SK-N-SH (cell line): ENCODE data around the gene MMD. TPM values are rescaled to one million over a fixed set of nuclear protein-coding genes. Genes with fewer than 3 reads are reported as not detected.
A peak's percentile ranks its signal among the peaks of the same experiment; 100 is the strongest.

ENCODE experiments used
- CTCF ChIA-PET: fragments of 300-600, 350-600 bp; formaldehyde crosslinking; extraction: SDS; loops from one replicate; lab custom pipeline; 2021; lab: Yijun Ruan, JAX
- POLR2A ChIA-PET: fragments of 350-600 bp; sonication (Branson Sonifier 250); formaldehyde crosslinking; extraction: SDS; loops from one replicate; lab custom pipeline; 2020; ENCODE audit warnings: antibody characterized with exemption, inconsistent platforms; lab: Yijun Ruan, JAX
- DNase-seq: peaks from one replicate; pipeline ENCODE4 v3.0.0; 2012
- H2AFZ ChIP-seq: fragments of 200-600 bp; sonication (generic); 2 replicates; pipeline ENCODE4 v1.8.1; 2016; ENCODE audit warnings: antibody characterized with exemption, mild to moderate bottlenecking, low read depth
- H3F3A ChIP-seq: fragments of 200-600 bp; sonication (generic); replicated peaks from 2 replicates; pipeline ENCODE3; 2016; ENCODE audit warnings: antibody characterized with exemption, mild to moderate bottlenecking; ENCODE audit not compliant: insufficient read depth
- H3K27ac ChIP-seq, 2 experiments: fragments of 200-500 bp in 1 of 2; fragments of 200-600 bp in 1 of 2; sonication (Bioruptor generic) in 1 of 2; sonication (generic), shearing (Covaris generic) in 1 of 2; 2 replicates each; pipeline versions ENCODE4 v1.5.1 to v1.6.1; 2014 to 2016; ENCODE audit warnings: low read depth in 2 of 2, inconsistent platforms in 1 of 2, low read length in 1 of 2, mild to moderate bottlenecking in 1 of 2, mixed read lengths in 1 of 2
- H3K27me3 ChIP-seq: fragments of 200-600 bp; sonication (generic), shearing (Covaris generic); 2 replicates; pipeline ENCODE4 v1.6.1; 2016; ENCODE audit warnings: mixed run types; ENCODE audit not compliant: insufficient read depth
- H3K36me3 ChIP-seq, 2 experiments: fragments of 200-500 bp in 1 of 2; fragments of 200-600 bp in 1 of 2; sonication (Bioruptor generic) in 1 of 2; sonication (generic) in 1 of 2; replicated peaks in 1 of 2; 2 replicates each; pipeline versions ENCODE3 to v1.5.1; 2014 to 2016; ENCODE audit warnings: low read length in 1 of 2, mild to moderate bottlenecking in 1 of 2; ENCODE audit not compliant: insufficient read depth in 2 of 2, control insufficient read depth in 1 of 2
- H3K4me1 ChIP-seq, 2 experiments: fragments of 200-500 bp in 1 of 2; fragments of 200-600 bp in 1 of 2; sonication (Bioruptor generic) in 1 of 2; sonication (generic), shearing (Covaris generic) in 1 of 2; 2 replicates each; pipeline versions ENCODE4 v1.5.1 to v1.6.1; 2014 to 2016; ENCODE audit warnings: low read depth in 1 of 2, low read length in 1 of 2, mixed run types in 1 of 2; ENCODE audit not compliant: insufficient read depth in 2 of 2, control insufficient read depth in 1 of 2
- H3K4me2 ChIP-seq: fragments of 200-600 bp; sonication (generic), shearing (Covaris generic); 2 replicates; pipeline ENCODE4 v1.6.1; 2017; ENCODE audit warnings: mixed run types
- H3K4me3 ChIP-seq, 2 experiments: fragments of 200-500 bp in 1 of 2; fragments of 200-600 bp in 1 of 2; sonication (Bioruptor generic) in 1 of 2; sonication (generic), shearing (Covaris generic) in 1 of 2; 2 replicates each; pipeline versions ENCODE4 v1.5.1 to v1.8.1; 2014 to 2016; ENCODE audit warnings: low read depth in 2 of 2, inconsistent platforms in 1 of 2, low read length in 1 of 2, mild to moderate bottlenecking in 1 of 2, mixed read lengths in 1 of 2, moderate library complexity in 1 of 2
- H3K79me2 ChIP-seq: fragments of 200-600 bp; sonication (generic); 2 replicates; pipeline ENCODE4 v1.8.1; 2017; ENCODE audit warnings: mild to moderate bottlenecking; ENCODE audit not compliant: insufficient read depth
- H3K9ac ChIP-seq: fragments of 200-600 bp; sonication (generic); 2 replicates; pipeline ENCODE4 v1.6.1; 2017; ENCODE audit warnings: mixed run types
- H3K9me2 ChIP-seq: fragments of 200-600 bp; sonication (generic); 2 replicates; pipeline ENCODE4 v1.6.1; 2017; ENCODE audit warnings: mixed run types
- H3K9me3 ChIP-seq: fragments of 200-600 bp; sonication (generic); 2 replicates; pipeline ENCODE4 v1.6.1; 2017; ENCODE audit warnings: mixed run types, mild to moderate bottlenecking, moderate library complexity
- H4K20me1 ChIP-seq: fragments of 200-600 bp; sonication (generic); 2 replicates; pipeline ENCODE4 v1.6.1; 2017; ENCODE audit warnings: mild to moderate bottlenecking, mixed run types; ENCODE audit not compliant: insufficient read depth
- CHD2 ChIP-seq: fragments of 150-350 bp; IDR thresholded peaks from 2 replicates; pipeline ENCODE4 v1.6.1; 2018; ENCODE audit warnings: low read length; ENCODE audit not compliant: partially characterized antibody
- EZH2phosphoT487 ChIP-seq: fragments of 200-600 bp; sonication (generic); IDR thresholded peaks from 2 replicates; pipeline ENCODE4 v1.6.1; 2017; ENCODE audit warnings: low read depth, mixed run types, mild to moderate bottlenecking, antibody characterized with exemption, moderate library complexity, borderline replicate concordance
- FOXJ3 ChIP-seq: sonication (generic); formaldehyde crosslinking; IDR thresholded peaks from 2 replicates; pipeline ENCODE4 v1.5.1; 2020; ENCODE audit warnings: mild to moderate bottlenecking, missing genetic modification reagents
- FOXM1 ChIP-seq: IDR thresholded peaks from 2 replicates; pipeline ENCODE4 v1.4.0; 2012; ENCODE audit warnings: low read depth, mild to moderate bottlenecking
- GATA2 ChIP-seq: sonication (generic); formaldehyde crosslinking; IDR thresholded peaks from 2 replicates; pipeline ENCODE4 v1.5.0; 2020; ENCODE audit warnings: mild to moderate bottlenecking, missing genetic modification reagents
- MEF2A ChIP-seq: IDR thresholded peaks from 2 replicates; pipeline ENCODE4 v1.4.0; 2012; ENCODE audit warnings: low read depth, borderline replicate concordance
- MXI1 ChIP-seq: IDR thresholded peaks from 2 replicates; pipeline ENCODE4 v1.6.1; 2012; ENCODE audit warnings: mild to moderate bottlenecking, low read depth, low read length, improper control_type of control experiment
- NFIC ChIP-seq: IDR thresholded peaks from 2 replicates; pipeline ENCODE4 v1.4.0; 2012; ENCODE audit warnings: borderline replicate concordance
- NRF1 ChIP-seq: IDR thresholded peaks from 2 replicates; pipeline ENCODE4 v1.6.1; 2012; ENCODE audit warnings: low read depth, mild to moderate bottlenecking, low read length
- PBX3 ChIP-seq: IDR thresholded peaks from 2 replicates; pipeline ENCODE4; 2012
- SIN3A ChIP-seq: IDR thresholded peaks from 2 replicates; pipeline ENCODE4 v1.6.1; 2012; ENCODE audit warnings: low read depth, mild to moderate bottlenecking, low read length, moderate library complexity, borderline replicate concordance
- TCF12 ChIP-seq: IDR thresholded peaks from 2 replicates; pipeline ENCODE4 v1.4.0; 2012
- USF1 ChIP-seq: IDR thresholded peaks from 2 replicates; pipeline ENCODE4 v1.4.0; 2012; ENCODE audit warnings: low read depth, borderline replicate concordance
- YY1 ChIP-seq: IDR thresholded peaks from 2 replicates; pipeline ENCODE4 v1.4.0; 2012; ENCODE audit warnings: low read depth, mild to moderate bottlenecking
- WGBS: methylation state at CpG from one replicate; pipeline ENCODE4 v1.1.6; 2017; ENCODE audit warnings: low lambda C conversion rate; 5-methylcytosine and 5-hydroxymethylcytosine counted together
- polyA plus RNA-seq, 3 experiments: library from polyadenylated mRNA; depleted of rRNA; stranded (reverse); fragments of >200 nt; gene quantifications; 2 replicates each; pipeline ENCODE4 v1.2.3, GENCODE V29; 2012
- TF ChIP-seq, protein P1 (sequence below): fragments of 200-600 bp; sonication (generic); IDR thresholded peaks from 2 replicates; pipeline ENCODE4 v1.6.1; 2017; ENCODE audit warnings: antibody characterized with exemption, mild to moderate bottlenecking, moderate library complexity
- TF ChIP-seq, protein P2 (sequence below): IDR thresholded peaks from 2 replicates; pipeline ENCODE4 v1.4.0; 2012; ENCODE audit warnings: low read depth

The MMD gene
- polyA plus RNA-seq, 1 of the 3 experiments (the other 2 are of a cell fraction): 10.9 TPM

DNA sequence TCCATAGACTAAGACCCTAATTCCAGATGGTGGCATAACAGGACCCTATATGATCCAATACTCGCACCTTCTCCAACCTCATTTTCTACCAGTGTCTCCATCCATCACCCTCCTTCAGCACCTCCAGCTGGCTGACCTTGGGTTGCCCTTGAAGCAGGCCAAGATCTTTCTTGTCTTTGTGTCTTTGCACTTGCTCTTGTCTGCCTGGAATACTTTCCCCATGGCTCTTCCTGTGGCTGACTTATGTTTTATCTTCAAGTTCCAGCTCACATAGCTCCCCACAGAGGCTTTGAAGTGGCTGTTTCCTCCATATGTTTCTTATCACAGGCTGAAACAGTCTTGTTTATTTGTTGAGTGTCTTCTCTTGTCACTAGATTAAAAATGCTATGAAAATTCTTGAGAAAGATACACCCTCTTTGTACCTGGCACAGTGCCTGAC lies 29.6 kb upstream of the MMD start (continued):
- no peak for TF ChIP-seq USF1
- peak; percentile 94 for TF ChIP-seq TCF12
- TF ChIP-seq MXI1: no peak

DNA sequence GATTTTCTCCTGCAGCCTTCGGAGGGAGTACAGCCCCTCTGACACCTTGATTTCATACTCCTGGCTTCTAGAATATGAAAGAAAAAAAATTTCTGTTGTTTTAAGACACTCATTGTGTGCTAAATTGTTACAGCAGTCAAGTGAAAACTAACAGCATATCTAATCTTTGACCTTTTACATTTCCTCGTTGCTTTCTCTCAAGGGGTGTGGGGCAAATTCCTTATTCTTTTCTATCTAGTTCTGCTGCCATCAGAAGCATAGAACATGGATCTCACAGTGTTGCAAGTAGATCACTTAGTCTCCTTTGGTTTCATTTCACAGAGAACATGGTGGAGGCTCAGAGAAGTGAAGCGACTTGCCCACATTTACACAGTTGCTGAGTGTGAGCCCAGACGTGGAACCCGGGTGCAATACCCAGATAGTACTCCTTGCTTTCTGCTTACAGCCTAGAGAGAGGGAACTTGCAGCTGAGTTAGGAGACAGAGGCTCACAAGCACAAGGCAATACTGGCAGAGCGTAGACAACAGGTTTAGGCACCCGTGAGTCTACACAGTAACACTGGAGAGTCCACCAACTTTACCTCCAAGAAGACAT lies 28.7 kb upstream of the MMD start:
- TF ChIP-seq SIN3A (no peak), GATA2 (CRISPR knock-in tag) (no peak), USF1 (no peak), YY1 (no peak), CHD2 (no peak), NRF1 (no peak), EZH2phosphoT487 (no peak), NFIC (no peak), FOXJ3 (no peak), PBX3 (no peak), TCF12 (no peak), MEF2A (no peak), FOXM1 (no peak)
- TF ChIP-seq, protein P1, sequence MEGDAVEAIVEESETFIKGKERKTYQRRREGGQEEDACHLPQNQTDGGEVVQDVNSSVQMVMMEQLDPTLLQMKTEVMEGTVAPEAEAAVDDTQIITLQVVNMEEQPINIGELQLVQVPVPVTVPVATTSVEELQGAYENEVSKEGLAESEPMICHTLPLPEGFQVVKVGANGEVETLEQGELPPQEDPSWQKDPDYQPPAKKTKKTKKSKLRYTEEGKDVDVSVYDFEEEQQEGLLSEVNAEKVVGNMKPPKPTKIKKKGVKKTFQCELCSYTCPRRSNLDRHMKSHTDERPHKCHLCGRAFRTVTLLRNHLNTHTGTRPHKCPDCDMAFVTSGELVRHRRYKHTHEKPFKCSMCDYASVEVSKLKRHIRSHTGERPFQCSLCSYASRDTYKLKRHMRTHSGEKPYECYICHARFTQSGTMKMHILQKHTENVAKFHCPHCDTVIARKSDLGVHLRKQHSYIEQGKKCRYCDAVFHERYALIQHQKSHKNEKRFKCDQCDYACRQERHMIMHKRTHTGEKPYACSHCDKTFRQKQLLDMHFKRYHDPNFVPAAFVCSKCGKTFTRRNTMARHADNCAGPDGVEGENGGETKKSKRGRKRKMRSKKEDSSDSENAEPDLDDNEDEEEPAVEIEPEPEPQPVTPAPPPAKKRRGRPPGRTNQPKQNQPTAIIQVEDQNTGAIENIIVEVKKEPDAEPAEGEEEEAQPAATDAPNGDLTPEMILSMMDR: no peak
- TF ChIP-seq, protein P2, sequence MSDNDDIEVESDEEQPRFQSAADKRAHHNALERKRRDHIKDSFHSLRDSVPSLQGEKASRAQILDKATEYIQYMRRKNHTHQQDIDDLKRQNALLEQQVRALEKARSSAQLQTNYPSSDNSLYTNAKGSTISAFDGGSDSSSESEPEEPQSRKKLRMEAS: no peak
- Histone ChIP-seq H2AFZ (no peak overlapping the region), H3K4me1 (peaks cover 21 to 49% of the 10 kb centered on the region in 2 experiments), H3K27ac (no peak overlapping the region; a peak in 1 of 4 replicates), H3K9ac (no peak overlapping the region), H3K9me3 (no peaks in the 10 kb centered on the region), H3K9me2 (no peaks in the 10 kb centered on the region), H3K4me3 (no peak overlapping the region), H3F3A (peaks cover 25% of the 10 kb centered on the region), H3K27me3 (no peaks in the 10 kb centered on the region), H3K36me3 (no peaks in the 10 kb centered on the region), H4K20me1 (no peaks in the 10 kb centered on the region), H3K79me2 (no peaks in the 10 kb centered on the region), H3K4me2 (no peak overlapping the region)
- ChIA-PET POLR2A (no interaction called here), CTCF (interaction anchor here (1.0 kb wide), 1 partner anchor 12 kb away, joined by 3 read pairs; no protein-coding TSS in a partner anchor)
- DNase-seq: no peak
- WGBS: 95% methylated on average over 7 of the region's 7 CpGs
